Measurements from ENCODE around the gene BLTP1.

DNA sequence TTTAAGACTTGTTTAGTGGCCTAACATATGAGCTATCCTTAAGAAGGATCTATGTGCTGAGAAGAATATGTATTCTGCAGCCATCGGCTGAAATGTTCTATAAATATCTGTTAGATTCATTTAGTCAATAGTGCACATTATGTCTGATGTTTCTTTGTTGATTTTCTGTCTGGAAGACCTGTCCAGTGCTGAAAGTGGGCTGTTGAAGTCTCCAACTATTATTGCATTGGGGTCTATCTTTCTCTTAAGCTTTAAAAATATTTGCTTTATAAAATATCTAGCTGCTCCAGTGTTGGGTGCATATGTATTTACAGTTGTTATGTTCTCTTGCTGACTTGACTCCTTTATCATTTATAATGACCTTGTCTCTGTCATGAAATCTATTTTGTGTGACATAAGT lies 9.4 kb upstream of the BLTP1 start:
- TF ChIP-seq, protein P1, sequence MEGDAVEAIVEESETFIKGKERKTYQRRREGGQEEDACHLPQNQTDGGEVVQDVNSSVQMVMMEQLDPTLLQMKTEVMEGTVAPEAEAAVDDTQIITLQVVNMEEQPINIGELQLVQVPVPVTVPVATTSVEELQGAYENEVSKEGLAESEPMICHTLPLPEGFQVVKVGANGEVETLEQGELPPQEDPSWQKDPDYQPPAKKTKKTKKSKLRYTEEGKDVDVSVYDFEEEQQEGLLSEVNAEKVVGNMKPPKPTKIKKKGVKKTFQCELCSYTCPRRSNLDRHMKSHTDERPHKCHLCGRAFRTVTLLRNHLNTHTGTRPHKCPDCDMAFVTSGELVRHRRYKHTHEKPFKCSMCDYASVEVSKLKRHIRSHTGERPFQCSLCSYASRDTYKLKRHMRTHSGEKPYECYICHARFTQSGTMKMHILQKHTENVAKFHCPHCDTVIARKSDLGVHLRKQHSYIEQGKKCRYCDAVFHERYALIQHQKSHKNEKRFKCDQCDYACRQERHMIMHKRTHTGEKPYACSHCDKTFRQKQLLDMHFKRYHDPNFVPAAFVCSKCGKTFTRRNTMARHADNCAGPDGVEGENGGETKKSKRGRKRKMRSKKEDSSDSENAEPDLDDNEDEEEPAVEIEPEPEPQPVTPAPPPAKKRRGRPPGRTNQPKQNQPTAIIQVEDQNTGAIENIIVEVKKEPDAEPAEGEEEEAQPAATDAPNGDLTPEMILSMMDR (IDR thresholded peaks at IDR 0.05; ENCODE audit: insufficient read depth, low read depth, low read length): no peak
- no peak for TF ChIP-seq EZH2 (IDR thresholded peaks at IDR 0.05; ENCODE audit: insufficient read depth, low read length)
